Measurements from ENCODE around the gene CD163L1.

DNA sequence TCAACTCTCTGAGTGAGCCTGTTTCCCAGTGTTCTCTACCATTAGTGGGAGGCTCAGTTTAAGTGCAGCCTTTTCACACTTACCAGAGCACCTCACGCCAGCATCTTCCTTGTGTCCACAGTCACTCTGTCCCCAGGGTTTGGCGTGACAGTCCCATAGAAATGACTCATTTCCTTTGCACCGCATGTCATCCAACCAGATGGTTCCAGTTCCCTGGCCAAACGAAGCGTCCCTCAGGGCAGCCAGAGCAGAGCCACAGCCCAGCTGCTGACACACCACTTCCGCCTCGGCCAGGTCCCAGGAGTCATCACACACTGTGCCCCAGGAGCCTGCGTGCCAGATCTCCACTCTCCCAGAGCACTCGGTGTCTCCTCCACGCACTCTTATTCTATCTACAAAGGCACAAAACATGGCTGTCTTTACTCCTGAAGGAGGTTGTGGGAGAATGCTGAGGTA lies 74.7 kb downstream of the CD163L1 start:
- no peak for TF ChIP-seq POLR2A (IDR thresholded peaks at IDR 0.05)
- TF ChIP-seq, protein P1, sequence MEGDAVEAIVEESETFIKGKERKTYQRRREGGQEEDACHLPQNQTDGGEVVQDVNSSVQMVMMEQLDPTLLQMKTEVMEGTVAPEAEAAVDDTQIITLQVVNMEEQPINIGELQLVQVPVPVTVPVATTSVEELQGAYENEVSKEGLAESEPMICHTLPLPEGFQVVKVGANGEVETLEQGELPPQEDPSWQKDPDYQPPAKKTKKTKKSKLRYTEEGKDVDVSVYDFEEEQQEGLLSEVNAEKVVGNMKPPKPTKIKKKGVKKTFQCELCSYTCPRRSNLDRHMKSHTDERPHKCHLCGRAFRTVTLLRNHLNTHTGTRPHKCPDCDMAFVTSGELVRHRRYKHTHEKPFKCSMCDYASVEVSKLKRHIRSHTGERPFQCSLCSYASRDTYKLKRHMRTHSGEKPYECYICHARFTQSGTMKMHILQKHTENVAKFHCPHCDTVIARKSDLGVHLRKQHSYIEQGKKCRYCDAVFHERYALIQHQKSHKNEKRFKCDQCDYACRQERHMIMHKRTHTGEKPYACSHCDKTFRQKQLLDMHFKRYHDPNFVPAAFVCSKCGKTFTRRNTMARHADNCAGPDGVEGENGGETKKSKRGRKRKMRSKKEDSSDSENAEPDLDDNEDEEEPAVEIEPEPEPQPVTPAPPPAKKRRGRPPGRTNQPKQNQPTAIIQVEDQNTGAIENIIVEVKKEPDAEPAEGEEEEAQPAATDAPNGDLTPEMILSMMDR (IDR thresholded peaks at IDR 0.05), result no peak

All from lower leg skin (tissue), 3 donors.